Left ventricle myocardium inferior (tissue), 1 donor: Measurements from ENCODE around the gene ZNF200. TPM values are rescaled to one million over a fixed set of nuclear protein-coding genes. Genes with fewer than 3 reads are reported as not detected.
"Not testable (repeated sequence)": the region's sequence is repeated elsewhere in the genome, so short reads cannot be mapped to it uniquely, and the experiment has no call there.

ENCODE experiments used
- DNase-seq: peaks from one replicate; pipeline ENCODE4 v3.0.0-alpha.2; 2020
- H3K27ac ChIP-seq: fragments of 200-600 bp; replicated peaks from 2 replicates; pipeline ENCODE4 v1.8.0; 2021
- H3K27me3 ChIP-seq: fragments of 200-600 bp; 2 replicates; pipeline ENCODE4 v1.8.0; 2021; ENCODE audit warnings: low read depth
- H3K36me3 ChIP-seq: fragments of 200-600 bp; 2 replicates; pipeline ENCODE4 v1.8.0; 2021
- H3K4me1 ChIP-seq: fragments of 200-600 bp; 2 replicates; pipeline ENCODE4 v1.8.0; 2021
- H3K4me3 ChIP-seq: fragments of 200-600 bp; 2 replicates; pipeline ENCODE4 v1.8.0; 2021; ENCODE audit warnings: mild to moderate bottlenecking, moderate library complexity
- H3K9me3 ChIP-seq: fragments of 200-600 bp; replicated peaks from 2 replicates; pipeline ENCODE4 v1.8.0; 2021
- intact Hi-C: fragments of 100-400 bp; cut with micrococcal nuclease; formaldehyde crosslinking; loops from one replicate; pipeline ENCODE4 v1.11.0; 2022
- total RNA-seq: library from RNA; stranded (reverse); fragmentation: NEBNext Ultra II Directional; extraction: Animal tissue kit (Norgen Biotek cat#: 25700); gene quantifications from one replicate; pipeline ENCODE4 v1.2.1, GENCODE V29; 2021
- TF ChIP-seq, protein P1 (sequence below): fragments of 200-600 bp; IDR thresholded peaks from 2 replicates; pipeline ENCODE4 v1.8.0; 2021; ENCODE audit warnings: antibody characterized with exemption, mild to moderate bottlenecking, borderline replicate concordance
- donor health status: DM: no; HTN: yes; CAD: no; lungs with severe emphysema.

The ZNF200 gene
- total RNA-seq, 1 donor from 2014 or later, result 5.8 TPM

DNA sequence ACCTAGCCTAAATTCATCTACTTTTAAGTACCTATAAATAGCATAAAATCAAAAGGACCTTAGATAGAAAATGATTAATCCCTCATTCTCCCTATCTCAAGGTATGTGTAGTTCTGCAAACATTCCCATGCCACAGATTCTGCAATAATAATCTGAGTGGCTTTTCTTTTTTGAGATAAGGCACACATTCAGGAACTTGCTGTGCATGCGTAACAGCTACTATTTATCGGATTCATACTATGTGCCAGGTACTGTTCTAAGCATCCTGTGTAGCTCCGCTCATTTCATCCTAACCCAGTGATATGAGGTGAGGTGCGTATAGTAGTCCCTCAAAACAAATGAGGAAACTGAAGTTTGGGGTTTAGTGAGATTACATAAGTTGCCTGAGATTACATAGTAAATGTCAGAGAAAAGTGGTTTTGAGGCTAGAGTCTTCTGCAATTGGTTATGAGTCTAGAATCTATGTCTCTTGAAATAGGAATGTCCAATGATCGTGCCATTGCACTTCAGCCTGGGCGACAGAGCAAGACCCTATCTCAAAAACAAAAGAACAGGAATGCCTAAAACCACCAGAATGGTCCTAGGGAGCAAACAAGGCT lies 46.4 kb upstream of the ZNF200 start:
- Histone ChIP-seq H3K9me3 (peaks cover 18% of the 10 kb centered on the region), H3K4me1 (peaks cover 46% of the 10 kb centered on the region), H3K4me3 (no peak overlapping the region), H3K36me3 (peaks cover 15% of the 10 kb centered on the region), H3K27me3 (no peaks in the 10 kb centered on the region), H3K27ac (no peak overlapping the region)
- intact Hi-C loops, result no loop called here
- no peak for DNase-seq
- TF ChIP-seq, protein P1, sequence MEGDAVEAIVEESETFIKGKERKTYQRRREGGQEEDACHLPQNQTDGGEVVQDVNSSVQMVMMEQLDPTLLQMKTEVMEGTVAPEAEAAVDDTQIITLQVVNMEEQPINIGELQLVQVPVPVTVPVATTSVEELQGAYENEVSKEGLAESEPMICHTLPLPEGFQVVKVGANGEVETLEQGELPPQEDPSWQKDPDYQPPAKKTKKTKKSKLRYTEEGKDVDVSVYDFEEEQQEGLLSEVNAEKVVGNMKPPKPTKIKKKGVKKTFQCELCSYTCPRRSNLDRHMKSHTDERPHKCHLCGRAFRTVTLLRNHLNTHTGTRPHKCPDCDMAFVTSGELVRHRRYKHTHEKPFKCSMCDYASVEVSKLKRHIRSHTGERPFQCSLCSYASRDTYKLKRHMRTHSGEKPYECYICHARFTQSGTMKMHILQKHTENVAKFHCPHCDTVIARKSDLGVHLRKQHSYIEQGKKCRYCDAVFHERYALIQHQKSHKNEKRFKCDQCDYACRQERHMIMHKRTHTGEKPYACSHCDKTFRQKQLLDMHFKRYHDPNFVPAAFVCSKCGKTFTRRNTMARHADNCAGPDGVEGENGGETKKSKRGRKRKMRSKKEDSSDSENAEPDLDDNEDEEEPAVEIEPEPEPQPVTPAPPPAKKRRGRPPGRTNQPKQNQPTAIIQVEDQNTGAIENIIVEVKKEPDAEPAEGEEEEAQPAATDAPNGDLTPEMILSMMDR, result no peak

DNA sequence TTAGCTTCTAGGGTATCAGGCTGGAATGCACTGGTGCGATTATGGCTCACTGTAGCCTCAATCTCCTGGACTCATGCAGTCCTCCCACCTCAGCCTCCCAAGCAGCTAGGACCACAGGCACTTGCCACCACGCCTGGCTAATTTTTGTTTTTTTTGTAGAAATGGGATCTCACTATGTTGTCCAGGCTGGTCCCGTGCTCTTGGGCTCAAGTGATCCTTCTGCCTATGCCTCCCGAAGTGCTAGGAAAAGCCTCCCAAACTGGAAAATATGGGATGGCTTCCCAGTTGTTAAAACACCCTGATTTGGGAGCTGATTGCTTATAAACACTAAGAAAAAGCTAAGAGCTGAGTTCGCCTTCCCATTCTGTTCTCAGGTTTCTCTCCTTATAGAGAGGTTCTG lies 41.7 kb upstream of the ZNF200 start:
- TF ChIP-seq, protein P1, result no peak
- intact Hi-C loops, result no loop called here
- Histone ChIP-seq H3K36me3 (no peaks in the 10 kb centered on the region), H3K4me3 (no peak overlapping the region), H3K27me3 (no peaks in the 10 kb centered on the region), H3K27ac (no peak overlapping the region), H3K9me3 (peaks cover 42% of the 10 kb centered on the region), H3K4me1 (peaks cover 2% of the 10 kb centered on the region)
- DNase-seq, result no peak

DNA sequence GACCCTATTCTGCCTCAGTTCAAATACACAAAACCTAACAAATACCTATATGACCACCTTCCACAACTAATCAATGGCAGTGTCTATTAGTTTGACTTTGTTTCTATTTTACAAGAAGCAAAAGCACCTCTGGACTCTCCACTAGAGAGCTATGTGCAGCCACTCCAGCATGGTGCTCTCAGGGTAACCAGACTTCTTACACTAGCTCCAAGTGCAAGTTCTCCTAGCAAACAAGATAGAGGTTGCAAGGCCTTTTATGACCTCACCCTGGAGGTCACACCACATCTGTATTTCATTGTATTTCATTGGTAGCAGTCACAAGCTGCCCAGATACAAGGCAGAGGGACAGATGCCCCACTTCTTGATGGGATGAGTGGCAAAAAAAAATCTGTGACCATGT lies 40.0 kb upstream of the ZNF200 start:
- no peak overlapping the region for H3K27ac ChIP-seq
- no peaks in the 10 kb centered on the region for H3K4me1 ChIP-seq
- H3K9me3 ChIP-seq, result peaks cover 57% of the 10 kb centered on the region
- DNase-seq, result no peak
- no peaks in the 10 kb centered on the region for H3K27me3 ChIP-seq
- H3K4me3 ChIP-seq, result no peak overlapping the region
- no peaks in the 10 kb centered on the region for H3K36me3 ChIP-seq
- intact Hi-C loops, result no loop called here
- TF ChIP-seq, protein P1, result no peak

DNA sequence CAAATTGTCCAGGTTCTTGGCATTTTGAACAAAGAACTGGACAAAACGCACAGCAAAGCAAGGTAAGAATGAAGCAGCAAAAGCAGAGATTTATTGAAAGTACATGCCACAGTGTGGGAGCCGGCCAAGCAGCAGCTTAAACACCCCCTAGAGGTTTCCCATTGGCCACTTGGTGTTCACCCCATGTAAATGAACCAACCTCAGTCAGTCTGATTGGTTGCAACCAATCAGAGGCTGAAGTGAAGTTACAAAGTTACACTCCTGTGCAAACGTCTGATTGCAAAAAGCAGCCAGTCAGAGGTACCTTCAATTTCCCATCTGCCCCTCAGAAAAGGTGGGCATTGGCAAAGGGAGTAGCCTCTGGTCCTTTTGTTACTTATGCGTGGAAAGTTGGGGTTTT lies 39.5 kb upstream of the ZNF200 start:
- intact Hi-C loops, result no loop called here
- peaks cover under 1% of the 10 kb centered on the region for H3K36me3 ChIP-seq
- no peak for DNase-seq
- H3K27me3 ChIP-seq, result no peaks in the 10 kb centered on the region
- H3K27ac ChIP-seq, result no peak overlapping the region
- H3K9me3 ChIP-seq, result peaks cover 62% of the 10 kb centered on the region
- no peaks in the 10 kb centered on the region for H3K4me1 ChIP-seq
- TF ChIP-seq, protein P1, result no peak
- H3K4me3 ChIP-seq, result no peak overlapping the region

DNA sequence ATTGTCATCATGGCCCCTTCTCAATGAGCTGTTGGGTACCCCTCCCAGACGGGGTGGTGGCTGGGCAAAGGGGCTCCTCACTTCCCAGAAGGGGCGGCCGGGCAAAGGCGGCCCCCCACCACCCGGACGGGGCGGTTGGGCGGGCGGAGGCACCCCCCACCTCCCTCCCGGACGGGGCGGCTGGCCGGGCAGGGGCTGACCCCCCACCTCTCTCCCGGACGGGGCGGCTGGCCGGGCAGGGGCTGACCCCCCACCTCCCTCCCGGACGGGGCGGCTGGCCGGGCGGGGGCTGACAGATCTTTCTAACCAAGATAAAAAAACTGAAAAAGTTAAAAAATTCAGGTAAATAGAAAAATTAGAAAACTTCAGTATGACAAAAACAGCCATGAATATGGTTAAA lies 36.3 kb upstream of the ZNF200 start:
- peaks cover 90% of the 10 kb centered on the region for H3K9me3 ChIP-seq

DNA sequence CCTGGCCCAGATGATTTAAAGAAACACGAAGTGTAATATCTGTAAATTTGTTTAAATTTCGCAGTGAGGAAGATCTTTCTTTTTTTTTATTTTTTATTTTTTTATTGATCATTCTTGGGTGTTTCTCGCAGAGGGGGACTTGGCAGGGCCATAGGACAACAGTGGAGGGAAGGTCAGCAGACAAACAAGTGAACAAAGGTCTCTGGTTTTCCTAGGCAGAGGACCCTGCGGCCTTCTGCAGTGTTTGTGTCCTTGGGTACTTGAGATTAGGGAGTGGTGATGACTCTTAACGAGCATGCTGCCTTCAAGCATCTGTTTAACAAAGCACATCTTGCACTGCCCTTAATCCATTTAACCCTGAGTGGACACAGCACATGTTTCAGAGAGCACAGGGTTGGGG lies 35.8 kb upstream of the ZNF200 start:
- intact Hi-C loops, result not testable (repeated sequence)

More for the DNA sequence above, 36.3 kb upstream of the ZNF200 start:
- H3K27ac ChIP-seq, DNase-seq, H3K4me3 ChIP-seq, intact Hi-C loops, H3K27me3 ChIP-seq, H3K4me1 ChIP-seq: not testable (repeated sequence)
- peaks cover 33% of the 10 kb centered on the region for H3K36me3 ChIP-seq

DNA sequence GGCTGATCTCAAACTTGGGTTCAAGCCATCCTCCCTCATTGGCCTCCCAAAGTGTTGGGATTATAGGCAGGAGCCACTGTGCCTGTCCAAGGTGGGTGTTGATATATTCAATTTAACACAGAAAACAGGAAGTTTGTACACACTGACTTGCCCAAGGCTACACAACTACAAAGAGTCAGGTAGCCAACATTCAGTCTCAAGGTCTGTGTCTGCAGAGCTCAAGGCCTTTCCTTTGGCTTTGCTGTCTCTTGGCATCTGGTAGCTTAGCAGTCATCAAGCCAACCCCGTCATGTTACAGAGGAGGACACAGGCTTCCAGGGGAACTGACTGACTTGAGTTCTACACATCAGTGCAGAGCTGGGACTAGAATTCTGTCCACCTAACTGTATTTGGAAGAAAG lies 33.3 kb upstream of the ZNF200 start:
- H3K27ac ChIP-seq, result no peak overlapping the region
- intact Hi-C loops, result no loop called here
- H3K27me3 ChIP-seq, result no peaks in the 10 kb centered on the region
- peaks cover 33% of the 10 kb centered on the region for H3K4me1 ChIP-seq
- TF ChIP-seq, protein P1, result no peak
- no peak for DNase-seq
- no peak overlapping the region for H3K4me3 ChIP-seq
- H3K36me3 ChIP-seq, result peaks cover 47% of the 10 kb centered on the region
- H3K9me3 ChIP-seq, result peaks cover 81% of the 10 kb centered on the region

More for the DNA sequence above, 35.8 kb upstream of the ZNF200 start:
- Histone ChIP-seq H3K36me3 (peaks cover 38% of the 10 kb centered on the region), H3K9me3 (peaks cover 95% of the 10 kb centered on the region), H3K4me1 (peaks cover 11% of the 10 kb centered on the region)
- not testable (repeated sequence) for DNase-seq, H3K4me3 ChIP-seq, H3K27ac ChIP-seq, H3K27me3 ChIP-seq
